Stimulated activated effector memory CD8-positive, alpha-beta T cell treated with anti-CD3 and anti-CD28 coated beads, Interleukin-12 subunit alpha, Interleukin-12 subunit beta, amount 100 ng/mL, for 72 hours (primary cell): ENCODE data around the gene MYH6.

Source experiments
- ATAC-seq: fragments of 150-1000 bp; cut with Tn5 transposase; 2 replicates; pipeline ENCODE4 v1.10.0; 2021
- DNase-seq, 2 donors: peaks; one replicate each; pipeline ENCODE4 v3.0.0; 2021 to 2022; ENCODE audit warnings: low spot score in 2 of 2
- H3K27ac Mint-ChIP-seq: one replicate; pipeline ENCODE4 v1.8.0; 2022; ENCODE audit warnings: mild to moderate bottlenecking, mixed read lengths
- H3K36me3 Mint-ChIP-seq: one replicate; pipeline ENCODE4 v1.8.0; 2022; ENCODE audit warnings: mild to moderate bottlenecking, mixed read lengths
- H3K4me1 Mint-ChIP-seq: one replicate; pipeline ENCODE4 v1.8.0; 2022; ENCODE audit warnings: mixed read lengths
- H3K4me3 Mint-ChIP-seq: one replicate; pipeline ENCODE4 v1.8.0; 2022; ENCODE audit warnings: mild to moderate bottlenecking, mixed read lengths
- H3K9me3 Mint-ChIP-seq: one replicate; pipeline ENCODE4 v1.8.0; 2022; ENCODE audit warnings: mixed read lengths

Gene MYH6

GRCh38 chr14:23381871-23382270 is 26.2 kb downstream of the MYH6 start:
- Mint-ChIP-seq H3K9me3 (no peaks in the 10 kb centered on the region), H3K4me1 (no peaks in the 10 kb centered on the region), H3K4me3 (no peak overlapping the region), H3K27ac (peak overlapping the region; percentile 24), H3K36me3 (no peaks in the 10 kb centered on the region)
- DNase-seq (no peak), ATAC-seq (no peak)

- no peak for DNase-seq
- Mint-ChIP-seq H3K36me3 (no peaks in the 10 kb centered on the region), H3K4me3 (no peak overlapping the region), H3K4me1 (no peaks in the 10 kb centered on the region), H3K9me3 (no peaks in the 10 kb centered on the region), H3K27ac (no peak overlapping the region)
- no peak for ATAC-seq
These were observed 27.1 kb downstream of the MYH6 start for GRCh38 chr14:23380976-23381375.

GRCh38 chr14:23380197-23380914 is 27.7 kb downstream of the MYH6 start:
- ATAC-seq (no peak), DNase-seq (no peak)
- Mint-ChIP-seq H3K9me3 (no peaks in the 10 kb centered on the region), H3K4me3 (no peak overlapping the region), H3K27ac (no peak overlapping the region), H3K4me1 (no peaks in the 10 kb centered on the region), H3K36me3 (no peaks in the 10 kb centered on the region)

- Mint-ChIP-seq H3K36me3 (no peaks in the 10 kb centered on the region), H3K4me3 (no peak overlapping the region), H3K4me1 (no peaks in the 10 kb centered on the region), H3K27ac (no peak overlapping the region), H3K9me3 (no peaks in the 10 kb centered on the region)
- ATAC-seq (peak; percentile 69), DNase-seq (peak; percentile 55 to 77)
These were observed 28.5 kb downstream of the MYH6 start for GRCh38 chr14:23379366-23380196.

GRCh38 chr14:23378612-23379220 is 29.4 kb downstream of the MYH6 start:
- Mint-ChIP-seq H3K27ac (no peak overlapping the region), H3K4me1 (no peaks in the 10 kb centered on the region), H3K9me3 (no peaks in the 10 kb centered on the region), H3K36me3 (no peaks in the 10 kb centered on the region), H3K4me3 (no peak overlapping the region)
- no peak for ATAC-seq
- no peak for DNase-seq

DNA sequence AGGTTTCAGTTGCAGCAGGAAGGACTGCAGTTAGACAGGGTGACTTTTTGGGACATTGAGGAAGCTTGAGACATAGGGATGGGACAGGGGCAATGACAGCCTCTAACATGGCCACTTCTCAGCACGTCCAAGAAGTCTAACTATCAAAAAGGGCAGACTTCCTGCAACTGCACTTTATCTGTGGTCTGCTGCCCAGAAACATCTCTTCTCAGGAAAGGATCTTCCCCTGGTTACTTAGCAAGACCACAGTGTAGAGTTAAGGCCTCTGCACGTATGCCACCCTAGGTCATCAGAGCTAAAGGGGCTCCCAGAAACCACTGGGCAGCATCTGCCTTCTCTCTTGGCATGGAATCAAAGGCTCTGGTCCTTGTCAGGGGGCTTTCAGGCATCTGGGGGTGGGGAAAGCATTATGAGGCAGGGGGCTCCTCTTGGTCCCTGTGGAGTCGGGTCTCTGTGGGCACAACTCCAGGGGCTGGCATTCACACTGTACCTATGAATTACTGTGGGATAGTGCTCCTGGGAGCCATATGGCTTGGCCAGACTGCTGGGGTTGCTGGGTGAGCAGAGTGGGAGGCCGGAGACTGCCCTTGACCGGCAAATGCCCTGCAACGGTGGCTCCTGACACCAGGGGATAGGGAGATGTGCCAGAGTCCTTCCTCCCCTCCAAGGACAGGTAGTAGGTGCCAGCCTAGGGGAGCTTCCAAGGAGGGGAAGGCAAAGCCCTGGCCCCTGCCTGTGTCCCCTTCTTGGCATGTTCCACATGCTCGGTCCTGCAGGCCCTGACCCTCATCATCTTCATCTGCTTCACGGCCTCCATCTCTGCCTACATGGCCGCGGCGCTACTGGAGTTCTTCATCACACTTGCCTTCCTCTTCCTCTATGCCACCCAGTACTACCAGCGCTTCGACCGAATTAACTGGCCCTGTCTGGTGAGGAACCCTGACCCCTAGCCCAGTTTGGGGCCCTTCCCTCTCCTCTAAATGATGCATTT is 30.2 kb downstream of the MYH6 start:
- ATAC-seq (no peak), DNase-seq (no peak)
- Mint-ChIP-seq H3K9me3 (no peaks in the 10 kb centered on the region), H3K4me3 (no peak overlapping the region), H3K36me3 (no peaks in the 10 kb centered on the region), H3K27ac (peak overlapping the region; percentile 54), H3K4me1 (no peaks in the 10 kb centered on the region)

DNA sequence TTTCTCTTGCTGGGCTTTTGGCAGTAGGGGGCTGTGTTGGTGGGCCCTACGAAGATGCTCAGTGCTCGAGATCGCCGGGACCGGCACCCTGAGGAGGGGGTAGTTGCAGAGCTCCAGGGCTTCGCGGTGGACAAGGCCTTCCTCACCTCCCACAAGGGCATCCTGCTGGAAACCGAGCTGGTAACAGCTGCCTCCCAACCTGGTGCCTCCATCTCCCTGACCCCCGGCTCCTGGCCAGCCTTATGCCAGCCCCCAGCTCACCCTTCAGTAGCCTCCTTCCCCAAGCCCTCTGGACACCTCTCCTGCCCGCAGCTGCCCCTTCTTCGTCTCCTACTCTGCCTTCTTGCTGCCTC is 30.9 kb downstream of the MYH6 start:
- Mint-ChIP-seq H3K9me3 (no peaks in the 10 kb centered on the region), H3K36me3 (no peaks in the 10 kb centered on the region), H3K4me1 (no peaks in the 10 kb centered on the region), H3K27ac (peak overlapping the region; percentile 54), H3K4me3 (no peak overlapping the region)
- no peak for DNase-seq
- ATAC-seq = no peak

DNA sequence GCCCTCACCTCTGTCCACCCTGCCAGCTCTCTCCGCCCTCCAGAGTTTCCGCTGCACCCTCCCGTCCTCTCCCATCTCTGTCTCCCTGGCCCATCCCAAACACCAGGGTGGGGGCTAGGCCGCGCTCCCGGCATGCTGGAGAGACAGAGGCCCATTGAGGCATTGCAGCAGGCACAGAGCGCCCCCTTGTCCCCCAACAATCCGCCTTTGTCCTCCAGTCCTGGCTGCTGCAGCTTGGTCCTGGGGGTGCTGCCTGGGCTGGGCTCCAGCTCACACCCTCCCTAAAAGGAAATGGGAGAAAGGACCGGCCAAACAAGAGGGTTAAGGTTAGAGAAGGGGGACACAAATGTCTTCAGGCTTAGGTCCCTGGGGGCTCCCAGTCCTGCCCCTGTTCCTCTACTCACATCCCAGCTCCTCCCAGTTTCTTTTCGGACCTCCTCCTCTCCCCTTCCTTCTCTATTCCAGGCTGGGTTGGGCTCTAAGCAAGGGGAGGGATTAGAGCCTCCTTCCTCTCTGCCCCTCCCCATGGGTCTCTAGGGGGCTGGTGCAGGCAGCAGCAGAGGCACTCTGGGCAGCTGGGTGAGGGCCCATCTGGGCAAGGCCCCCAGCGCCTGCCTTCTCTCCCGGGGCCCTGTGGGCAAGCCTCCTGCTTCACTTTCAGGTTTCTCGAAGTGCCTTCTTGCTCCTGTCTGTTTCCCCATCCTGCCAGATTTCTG is 31.4 kb downstream of the MYH6 start, which contains the start of gene CMTM5:
Gene CMTM5, plus strand, starts transcription at position 565 of the 716 bp plus-strand sequence. CDS start 206 bp downstream, outside the sequence.
- H3K9me3 Mint-ChIP-seq = no peaks in the 10 kb centered on the region
- no peak within 1 kb of the TSS for H3K4me3 Mint-ChIP-seq
- peak within 1 kb of the TSS; percentile 54 for H3K27ac Mint-ChIP-seq

DNA sequence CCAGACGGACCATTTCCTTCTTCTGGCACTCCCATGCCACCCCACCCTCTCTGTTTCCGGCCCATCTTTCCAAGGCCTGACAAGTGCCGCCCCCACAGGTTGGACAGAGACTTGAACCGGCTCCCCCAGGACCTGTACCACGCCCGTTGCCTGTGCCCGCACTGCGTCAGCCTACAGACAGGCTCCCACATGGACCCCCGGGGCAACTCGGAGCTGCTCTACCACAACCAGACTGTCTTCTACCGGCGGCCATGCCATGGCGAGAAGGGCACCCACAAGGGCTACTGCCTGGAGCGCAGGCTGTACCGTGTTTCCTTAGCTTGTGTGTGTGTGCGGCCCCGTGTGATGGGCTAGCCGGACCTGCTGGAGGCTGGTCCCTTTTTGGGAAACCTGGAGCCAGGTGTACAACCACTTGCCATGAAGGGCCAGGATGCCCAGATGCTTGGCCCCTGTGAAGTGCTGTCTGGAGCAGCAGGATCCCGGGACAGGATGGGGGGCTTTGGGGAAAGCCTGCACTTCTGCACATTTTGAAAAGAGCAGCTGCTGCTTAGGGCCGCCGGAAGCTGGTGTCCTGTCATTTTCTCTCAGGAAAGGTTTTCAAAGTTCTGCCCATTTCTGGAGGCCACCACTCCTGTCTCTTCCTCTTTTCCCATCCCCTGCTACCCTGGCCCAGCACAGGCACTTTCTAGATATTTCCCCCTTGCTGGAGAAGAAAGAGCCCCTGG is 32.4 kb downstream of the MYH6 start:
- Mint-ChIP-seq H3K4me1 (no peaks in the 10 kb centered on the region), H3K36me3 (no peaks in the 10 kb centered on the region), H3K9me3 (no peaks in the 10 kb centered on the region), H3K27ac (no peak overlapping the region), H3K4me3 (no peak overlapping the region)
- DNase-seq (no peak), ATAC-seq (no peak)

More for the DNA sequence above, 31.4 kb downstream of the MYH6 start, which contains the start of gene CMTM5:
- H3K36me3 Mint-ChIP-seq = no peaks in the 10 kb centered on the region
- ATAC-seq = no peak
- H3K4me1 Mint-ChIP-seq = no peaks in the 10 kb centered on the region
- no peak for DNase-seq

DNA sequence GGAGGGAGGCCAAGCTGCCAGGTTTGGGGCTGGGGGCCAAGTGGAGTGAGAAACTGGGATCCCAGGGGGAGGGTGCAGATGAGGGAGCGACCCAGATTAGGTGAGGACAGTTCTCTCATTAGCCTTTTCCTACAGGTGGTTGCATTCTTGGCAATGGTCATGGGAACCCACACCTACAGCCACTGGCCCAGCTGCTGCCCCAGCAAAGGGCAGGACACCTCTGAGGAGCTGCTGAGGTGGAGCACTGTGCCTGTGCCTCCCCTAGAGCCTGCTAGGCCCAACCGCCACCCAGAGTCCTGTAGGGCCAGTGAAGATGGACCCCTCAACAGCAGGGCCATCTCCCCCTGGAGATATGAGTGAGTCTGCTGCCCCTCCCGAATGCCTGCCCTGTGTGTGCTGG is 35.0 kb downstream of the MYH6 start:
- Mint-ChIP-seq H3K4me3 (no peak overlapping the region), H3K9me3 (no peaks in the 10 kb centered on the region)
- ATAC-seq = no peak

DNA sequence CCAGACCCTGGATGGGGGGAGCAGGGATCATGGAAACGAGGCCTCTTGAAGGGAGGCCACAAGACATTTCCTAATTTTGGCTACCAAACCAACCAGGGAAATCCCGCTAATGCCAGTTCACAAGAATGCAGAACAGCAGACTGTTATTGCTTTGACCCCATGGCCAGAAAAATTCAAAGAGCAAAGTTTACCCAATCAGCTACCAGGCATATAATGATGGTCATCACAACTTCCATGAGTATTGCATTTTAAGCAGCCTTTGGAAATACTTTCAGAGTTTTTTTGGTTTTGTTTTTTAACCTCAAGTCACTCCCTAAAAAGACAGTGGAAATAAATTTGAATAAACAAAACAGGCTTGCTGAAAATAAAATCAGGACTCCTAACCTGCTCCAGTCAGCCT is 35.6 kb downstream of the MYH6 start, which contains the start of gene IL25:
Gene IL25, plus strand, starts transcription at position 301 of the 400 bp plus-strand sequence.
- Mint-ChIP-seq H3K36me3 (no peaks in the 10 kb centered on the region), H3K4me1 (no peaks in the 10 kb centered on the region), H3K27ac (peak within 1 kb of the TSS; percentile 9), H3K4me3 (no peak within 1 kb of the TSS), H3K9me3 (no peaks in the 10 kb centered on the region)
- DNase-seq (no peak), ATAC-seq (no peak)

More for the DNA sequence above, 35.0 kb downstream of the MYH6 start:
- no peaks in the 10 kb centered on the region for H3K4me1 Mint-ChIP-seq
- no peak overlapping the region for H3K27ac Mint-ChIP-seq
- DNase-seq = no peak
- no peaks in the 10 kb centered on the region for H3K36me3 Mint-ChIP-seq

GRCh38 chr14:23371865-23372264 is 36.2 kb downstream of the MYH6 start:
- Mint-ChIP-seq H3K9me3 (no peaks in the 10 kb centered on the region), H3K27ac (peak overlapping the region; percentile 9), H3K4me1 (no peaks in the 10 kb centered on the region), H3K36me3 (no peaks in the 10 kb centered on the region), H3K4me3 (no peak overlapping the region)
- no peak for ATAC-seq
- DNase-seq = no peak

- no peaks in the 10 kb centered on the region for H3K36me3 Mint-ChIP-seq
- no peaks in the 10 kb centered on the region for H3K9me3 Mint-ChIP-seq
- H3K4me1 Mint-ChIP-seq = no peaks in the 10 kb centered on the region
- ATAC-seq (no peak), DNase-seq (no peak)
- H3K27ac Mint-ChIP-seq = no peak overlapping the region
- no peak overlapping the region for H3K4me3 Mint-ChIP-seq
These were observed 37.9 kb downstream of the MYH6 start for GRCh38 chr14:23370221-23370620.
